Tibial nerve (tissue), 4 donors: ENCODE data around the gene CHRNA9. TPM values are rescaled to one million over a fixed set of nuclear protein-coding genes. Genes with fewer than 3 reads are reported as not detected.

Experiments
- DNase-seq, 2 donors: peaks; one replicate each; pipeline ENCODE4 v3.0.0-alpha.2; 2019; ENCODE audit warnings: low spot score in 2 of 2
- H3K27ac ChIP-seq, 4 donors: fragments of 200-600 bp; sonication (generic) in 3 of 4; one replicate each; pipeline ENCODE4 v1.5.1; 2017 to 2019; ENCODE audit warnings: mild to moderate bottlenecking in 1 of 4
- H3K27me3 ChIP-seq, 2 donors: fragments of 200-600 bp; sonication (generic) in 1 of 2; one replicate each; pipeline versions ENCODE4 v1.5.1 to v1.6.0; 2017 to 2019
- H3K36me3 ChIP-seq, 3 donors: fragments of 200-600 bp; sonication (generic); one replicate each; pipeline ENCODE4 v1.5.1; 2018 to 2019
- H3K4me1 ChIP-seq, 4 donors: fragments of 200-600 bp; sonication (generic) in 3 of 4; one replicate each; pipeline ENCODE4 v1.5.1; 2017 to 2019
- H3K4me3 ChIP-seq, 4 donors: fragments of 200-600 bp; sonication (generic) in 3 of 4; one replicate each; pipeline ENCODE4 v1.5.1; 2017 to 2019; ENCODE audit warnings: mild to moderate bottlenecking in 1 of 4, moderate library complexity in 1 of 4
- H3K9me3 ChIP-seq, 4 donors: fragments of 200-600 bp; sonication (generic) in 3 of 4; one replicate each; pipeline ENCODE4 v1.5.1; 2017 to 2019
- EP300 ChIP-seq, 2 donors: sonication (generic); formaldehyde crosslinking; IDR thresholded peaks; one replicate each; pipeline ENCODE4 v1.6.1; 2017; ENCODE audit warnings: antibody characterized with exemption in 2 of 2, mild to moderate bottlenecking in 1 of 2
- POLR2A ChIP-seq, 2 donors: fragments of 450-650 bp; IDR thresholded peaks; one replicate each; pipeline ENCODE4 v1.6.1; 2017; ENCODE audit warnings: antibody characterized with exemption in 2 of 2, mild to moderate bottlenecking in 2 of 2, moderate library complexity in 2 of 2
- WGBS, 2 donors: methylation state at CpG; one replicate each; pipeline ENCODE4 v1.1.5; 2018; 5-methylcytosine and 5-hydroxymethylcytosine counted together
- small RNA-seq: library from RNA; depleted of rRNA; stranded (forward); fragments of <200 nt; gene quantifications from one replicate; pipeline ENCODE3, GENCODE V24; 2016
- total RNA-seq, 4 donors: library from RNA; depleted of rRNA; stranded (reverse); fragments of >200 nt; gene quantifications; one replicate each; pipeline ENCODE4 v1.1.0, GENCODE V29; 2016
- TF ChIP-seq, protein P1 (sequence below), 5 experiments: fragments of 200-600 bp in 3 of 5; fragments of 450-650 bp in 2 of 5; sonication (generic) in 3 of 5; IDR thresholded peaks; one replicate each; pipeline ENCODE4 v1.5.1; 2016 to 2019; ENCODE audit warnings: antibody characterized with exemption in 5 of 5, mild to moderate bottlenecking in 3 of 5, moderate library complexity in 2 of 5

The CHRNA9 gene
- total RNA-seq, 4 donors from 2014 or later, result not detected

DNA sequence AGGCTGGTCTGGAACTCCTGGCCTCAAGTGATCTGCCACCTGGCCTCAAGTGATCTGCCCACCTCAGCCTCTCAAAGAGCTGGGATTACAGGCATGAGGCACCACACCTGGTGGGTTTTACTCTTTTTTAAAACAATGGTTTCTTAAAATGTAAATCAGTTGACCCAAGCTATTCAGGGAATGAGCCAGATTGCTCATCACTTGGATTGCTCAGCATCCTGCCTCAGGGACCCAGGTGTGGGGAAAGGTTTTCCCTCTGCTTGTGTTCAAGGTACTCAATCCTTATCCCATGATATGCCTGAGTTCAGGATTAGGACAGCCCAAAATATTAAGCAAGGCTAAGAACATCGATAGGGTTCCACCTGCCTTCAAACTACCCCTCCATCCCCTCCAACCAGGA is 67.4 kb downstream of the CHRNA9 start:
- H3K27me3 ChIP-seq, result no peaks in the 10 kb centered on the region
- H3K4me3 ChIP-seq, result no peak overlapping the region
- DNase-seq, result no peak
- no peak overlapping the region for H3K27ac ChIP-seq
- peaks cover 0 to 11% (median 0%) of the 10 kb centered on the region in 4 donors for H3K9me3 ChIP-seq
- H3K36me3 ChIP-seq, result no peaks in the 10 kb centered on the region
- 91 to 100% methylated on average over 1 of the region's 1 CpG for WGBS, 2 donors
- TF ChIP-seq, protein P1, sequence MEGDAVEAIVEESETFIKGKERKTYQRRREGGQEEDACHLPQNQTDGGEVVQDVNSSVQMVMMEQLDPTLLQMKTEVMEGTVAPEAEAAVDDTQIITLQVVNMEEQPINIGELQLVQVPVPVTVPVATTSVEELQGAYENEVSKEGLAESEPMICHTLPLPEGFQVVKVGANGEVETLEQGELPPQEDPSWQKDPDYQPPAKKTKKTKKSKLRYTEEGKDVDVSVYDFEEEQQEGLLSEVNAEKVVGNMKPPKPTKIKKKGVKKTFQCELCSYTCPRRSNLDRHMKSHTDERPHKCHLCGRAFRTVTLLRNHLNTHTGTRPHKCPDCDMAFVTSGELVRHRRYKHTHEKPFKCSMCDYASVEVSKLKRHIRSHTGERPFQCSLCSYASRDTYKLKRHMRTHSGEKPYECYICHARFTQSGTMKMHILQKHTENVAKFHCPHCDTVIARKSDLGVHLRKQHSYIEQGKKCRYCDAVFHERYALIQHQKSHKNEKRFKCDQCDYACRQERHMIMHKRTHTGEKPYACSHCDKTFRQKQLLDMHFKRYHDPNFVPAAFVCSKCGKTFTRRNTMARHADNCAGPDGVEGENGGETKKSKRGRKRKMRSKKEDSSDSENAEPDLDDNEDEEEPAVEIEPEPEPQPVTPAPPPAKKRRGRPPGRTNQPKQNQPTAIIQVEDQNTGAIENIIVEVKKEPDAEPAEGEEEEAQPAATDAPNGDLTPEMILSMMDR (IDR thresholded peaks at IDR 0.05), result no peak
- TF ChIP-seq POLR2A (IDR thresholded peaks at IDR 0.05) (no peak), EP300 (IDR thresholded peaks at IDR 0.05) (no peak)
- no peaks in the 10 kb centered on the region for H3K4me1 ChIP-seq

DNA sequence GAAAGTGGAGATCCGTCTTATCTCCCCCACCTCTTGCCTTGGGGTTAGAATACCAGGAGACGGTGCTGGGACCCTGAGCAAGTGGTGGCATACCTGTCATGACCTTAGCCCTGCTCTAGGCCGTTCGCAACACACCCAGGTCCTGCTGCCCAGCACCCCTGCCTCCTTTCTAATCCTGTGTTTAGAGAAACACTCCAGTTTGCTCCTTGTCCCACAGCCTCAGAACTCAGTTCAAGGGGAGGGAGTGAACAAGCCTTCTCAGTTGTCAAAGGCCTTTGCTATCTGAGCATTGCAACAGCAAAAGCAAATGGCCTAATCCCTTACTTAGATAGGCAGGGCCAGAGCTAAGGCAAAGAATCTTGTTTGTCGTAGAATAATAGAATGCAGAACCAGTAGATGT is 67.9 kb downstream of the CHRNA9 start:
- H3K9me3 ChIP-seq, result peaks cover 0 to 11% (median 0%) of the 10 kb centered on the region in 4 donors
- no peak for DNase-seq
- WGBS, 2 donors, result 85 to 93% methylated on average over 5 of the region's 5 CpGs
- H3K4me3 ChIP-seq, result no peak overlapping the region
- H3K4me1 ChIP-seq, result no peaks in the 10 kb centered on the region
- H3K27me3 ChIP-seq, result no peaks in the 10 kb centered on the region
- TF ChIP-seq EP300 (IDR thresholded peaks at IDR 0.05) (no peak), POLR2A (IDR thresholded peaks at IDR 0.05) (no peak)
- TF ChIP-seq, protein P1 (IDR thresholded peaks at IDR 0.05), result no peak
- no peak overlapping the region for H3K27ac ChIP-seq
- H3K36me3 ChIP-seq, result no peaks in the 10 kb centered on the region

Small RNA genes lying within 50 kb of the gene (small RNA-seq; reads per million reads assigned to genes)
- gene RNU7-74P, result not detected

Other genes with a start within 250 kb of the CHRNA9 start
- 1 to 10 TPM in 2 of 4 donors, under 1 TPM in 2; 0.30 to 2.2 (median 1.0) TPM for gene RHOH, start 138.3 kb upstream of the CHRNA9 start, total RNA-seq